ENCODE results near the gene MAP3K4.

DNA sequence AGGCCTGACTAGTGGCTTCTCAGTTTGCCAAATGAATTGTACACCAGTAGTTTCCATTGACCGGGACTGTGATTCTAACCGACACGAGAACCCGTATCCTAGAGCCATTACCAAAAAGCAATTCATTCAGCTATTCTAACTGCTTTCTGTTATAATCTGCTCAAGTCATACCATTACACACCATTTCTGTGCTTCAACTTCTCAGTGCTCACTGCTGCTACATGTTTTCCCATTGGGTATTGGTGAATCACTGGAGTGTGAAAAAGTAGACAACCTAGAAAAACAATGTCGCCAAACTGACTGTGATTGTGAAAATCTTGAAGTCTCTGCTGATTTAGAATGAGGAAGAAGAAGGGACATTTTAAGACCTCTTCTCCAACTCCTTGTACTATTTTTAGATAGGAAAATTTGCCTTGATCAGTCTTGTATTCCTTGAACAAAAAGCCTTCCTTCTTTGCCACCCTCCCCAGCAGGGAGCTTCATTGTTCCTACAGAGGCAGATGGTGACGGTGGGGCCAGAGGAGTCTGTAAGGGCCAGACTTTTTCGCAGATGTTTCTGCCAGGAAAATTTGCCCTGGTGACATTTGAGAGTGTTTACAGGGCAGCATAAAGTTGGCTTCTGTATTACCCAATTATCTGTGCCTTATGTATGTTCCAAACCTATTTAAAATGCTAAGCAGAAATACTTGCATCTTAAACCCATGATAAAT, 31.7 kb upstream of the MAP3K4 start:
- TF ChIP-seq CTCF (conservative IDR thresholded peaks at IDR 0.05; ENCODE audit: low read depth, low read length), result no peak
- no peak for TF ChIP-seq EZH2 (IDR thresholded peaks at IDR 0.05; ENCODE audit: borderline replicate concordance, low read depth, low read length, poor library complexity, severe bottlenecking)

All from A673 (cell line).